OCI-LY1 (cell line): ENCODE data around the gene MKNK1.

Experiments
- H2AFZ ChIP-seq: fragments of 200-600 bp; sonication (generic), shearing (Covaris generic); 2 replicates; pipeline ENCODE4 v1.6.0; 2014; ENCODE audit warnings: antibody characterized with exemption, mild to moderate bottlenecking, low read length
- H3F3A ChIP-seq: fragments of 200-600 bp; sonication (generic), shearing (Covaris generic); 2 replicates; pipeline ENCODE4 v1.6.0; 2014; ENCODE audit warnings: mild to moderate bottlenecking, antibody characterized with exemption, low read length, moderate library complexity; ENCODE audit not compliant: insufficient read depth
- H3K27ac ChIP-seq: fragments of 200-600 bp; sonication (generic); 2 replicates; pipeline ENCODE4 v1.5.1; 2014; ENCODE audit warnings: low read length, mixed run types, mild to moderate bottlenecking, low read depth; ENCODE audit not compliant: poor library complexity, severe bottlenecking
- H3K27me3 ChIP-seq: fragments of 200-600 bp; sonication (generic); 2 replicates; pipeline ENCODE4 v1.6.0; 2014; ENCODE audit warnings: antibody characterized with exemption, mild to moderate bottlenecking, low read length, moderate library complexity; ENCODE audit not compliant: insufficient read depth
- H3K36me3 ChIP-seq: fragments of 200-600 bp; sonication (generic); 2 replicates; pipeline ENCODE4 v1.6.1; 2014; ENCODE audit warnings: mild to moderate bottlenecking, antibody characterized with exemption, low read length, moderate library complexity, mixed read lengths; ENCODE audit not compliant: insufficient read depth
- H3K4me1 ChIP-seq: fragments of 200-600 bp; sonication (generic); 2 replicates; pipeline ENCODE4 v1.5.1; 2014; ENCODE audit warnings: mild to moderate bottlenecking, low read length, moderate library complexity; ENCODE audit not compliant: insufficient read depth, severe bottlenecking
- H3K4me2 ChIP-seq: fragments of 200-600 bp; sonication (generic), shearing (Covaris generic); 2 replicates; pipeline ENCODE4 v1.6.1; 2014; ENCODE audit warnings: low read length
- H3K4me3 ChIP-seq: fragments of 200-600 bp; sonication (generic); 2 replicates; pipeline ENCODE4 v1.5.1; 2014; ENCODE audit warnings: low read length, low read depth, mild to moderate bottlenecking, mixed read lengths; ENCODE audit not compliant: poor library complexity, severe bottlenecking
- H3K79me2 ChIP-seq: fragments of 200-600 bp; shearing (Covaris generic); 2 replicates; pipeline ENCODE4 v1.6.1; 2016; ENCODE audit warnings: mixed run types, low read length, mixed read lengths; ENCODE audit not compliant: insufficient read depth
- H3K9ac ChIP-seq: fragments of 200-600 bp; sonication (generic), shearing (Covaris generic); 2 replicates; pipeline ENCODE4 v1.6.1; 2014; ENCODE audit warnings: mild to moderate bottlenecking, low read length, mixed read lengths
- H3K9me2 ChIP-seq: fragments of 200-600 bp; sonication (generic), shearing (Covaris generic); 2 replicates; pipeline ENCODE4 v1.6.1; 2014; ENCODE audit warnings: low read depth, mild to moderate bottlenecking, low read length, mixed read lengths
- H3K9me3 ChIP-seq: fragments of 200-600 bp; shearing (Covaris generic); 2 replicates; pipeline ENCODE4 v1.6.1; 2014; ENCODE audit warnings: low read length, mixed read lengths
- H4K20me1 ChIP-seq: fragments of 200-600 bp; sonication (generic), shearing (Covaris generic); 2 replicates; pipeline ENCODE4 v1.6.0; 2016; ENCODE audit warnings: mild to moderate bottlenecking, low read length; ENCODE audit not compliant: insufficient read depth
- CTCF ChIP-seq: fragments of 200-600 bp; sonication (generic), shearing (Covaris generic); IDR thresholded peaks from 2 replicates; pipeline ENCODE4 v1.5.1; 2017; ENCODE audit warnings: mild to moderate bottlenecking, antibody characterized with exemption, low read length, moderate library complexity, mixed read lengths
- EZH2 ChIP-seq: fragments of 200-600 bp; sonication (generic), shearing (Covaris generic); IDR thresholded peaks from 2 replicates; pipeline ENCODE4 v1.8.0; 2017; ENCODE audit warnings: borderline replicate concordance, mixed run types, mild to moderate bottlenecking, antibody characterized with exemption, low read length, moderate library complexity, mixed read lengths

MKNK1 gene

GRCh38 chr1:46558966-46559365 is 45.1 kb downstream of the MKNK1 start:
- Histone ChIP-seq H3K79me2 (no peaks in the 10 kb centered on the region), H3K9me2 (no peaks in the 10 kb centered on the region), H3K4me2 (no peak overlapping the region), H3K9me3 (no peaks in the 10 kb centered on the region), H3F3A (no peaks in the 10 kb centered on the region), H3K4me1 (no peaks in the 10 kb centered on the region), H3K27me3 (no peaks in the 10 kb centered on the region), H3K36me3 (no peaks in the 10 kb centered on the region), H2AFZ (no peak overlapping the region), H4K20me1 (no peaks in the 10 kb centered on the region), H3K27ac (no peak overlapping the region), H3K4me3 (no peak overlapping the region), H3K9ac (no peak overlapping the region)
- TF ChIP-seq CTCF (no peak), EZH2 (no peak)

GRCh38 chr1:46558141-46558963 is 45.7 kb downstream of the MKNK1 start:
- Histone ChIP-seq H3K79me2 (no peaks in the 10 kb centered on the region), H3K27ac (no peak overlapping the region), H3K9ac (no peak overlapping the region), H3K27me3 (no peaks in the 10 kb centered on the region), H3F3A (no peaks in the 10 kb centered on the region), H3K4me3 (no peak overlapping the region), H3K4me2 (no peak overlapping the region), H3K9me2 (no peaks in the 10 kb centered on the region), H4K20me1 (no peaks in the 10 kb centered on the region), H3K36me3 (no peaks in the 10 kb centered on the region), H2AFZ (no peak overlapping the region), H3K4me1 (no peaks in the 10 kb centered on the region), H3K9me3 (no peaks in the 10 kb centered on the region)
- TF ChIP-seq CTCF (no peak), EZH2 (no peak)

DNA sequence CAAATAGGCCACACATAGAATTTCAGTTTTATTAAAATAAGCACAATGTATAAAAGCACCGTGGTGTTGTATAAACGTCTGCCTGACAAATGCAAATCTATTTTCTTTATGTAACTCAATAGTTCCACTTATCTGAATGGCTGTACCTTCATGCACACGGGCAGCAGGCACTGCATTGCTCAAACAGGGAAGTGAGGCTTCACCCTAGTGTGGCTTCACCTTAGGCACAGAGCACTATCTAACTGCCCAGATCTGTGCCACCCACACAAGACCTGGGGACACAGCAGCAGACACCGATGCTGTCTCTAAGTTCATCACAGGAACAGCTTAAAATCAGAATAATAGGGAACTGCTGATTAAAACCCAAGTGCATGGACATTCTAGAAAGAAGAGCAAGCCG is 46.7 kb downstream of the MKNK1 start:
- H3K36me3 ChIP-seq, result no peaks in the 10 kb centered on the region
- no peak overlapping the region for H2AFZ ChIP-seq
- H3K9ac ChIP-seq, result no peak overlapping the region
- no peaks in the 10 kb centered on the region for H3K9me2 ChIP-seq
- H3K27ac ChIP-seq, result no peak overlapping the region
- no peaks in the 10 kb centered on the region for H3K79me2 ChIP-seq
- H4K20me1 ChIP-seq, result no peaks in the 10 kb centered on the region
- H3K4me2 ChIP-seq, result no peak overlapping the region
- TF ChIP-seq CTCF (no peak), EZH2 (no peak)
- no peaks in the 10 kb centered on the region for H3K4me1 ChIP-seq
- H3K4me3 ChIP-seq, result no peak overlapping the region
- no peaks in the 10 kb centered on the region for H3K9me3 ChIP-seq
- H3K27me3 ChIP-seq, result no peaks in the 10 kb centered on the region
- no peaks in the 10 kb centered on the region for H3F3A ChIP-seq
